B cell (primary cell): Measurements from ENCODE around the gene TMEM82.

ENCODE experiments used
- EZH2 ChIP-seq: IDR thresholded peaks from 2 replicates; pipeline ENCODE4 v1.6.1; 2012; ENCODE audit warnings: borderline replicate concordance, low read depth, mild to moderate bottlenecking, moderate library complexity, low read length; ENCODE audit not compliant: insufficient read depth, poor library complexity, severe bottlenecking
- TF ChIP-seq, protein P1 (sequence below): fragments of 200-600 bp; IDR thresholded peaks from one replicate; pipeline ENCODE4 v1.8.0; 2022; ENCODE audit warnings: antibody characterized with exemption, mild to moderate bottlenecking

DNA sequence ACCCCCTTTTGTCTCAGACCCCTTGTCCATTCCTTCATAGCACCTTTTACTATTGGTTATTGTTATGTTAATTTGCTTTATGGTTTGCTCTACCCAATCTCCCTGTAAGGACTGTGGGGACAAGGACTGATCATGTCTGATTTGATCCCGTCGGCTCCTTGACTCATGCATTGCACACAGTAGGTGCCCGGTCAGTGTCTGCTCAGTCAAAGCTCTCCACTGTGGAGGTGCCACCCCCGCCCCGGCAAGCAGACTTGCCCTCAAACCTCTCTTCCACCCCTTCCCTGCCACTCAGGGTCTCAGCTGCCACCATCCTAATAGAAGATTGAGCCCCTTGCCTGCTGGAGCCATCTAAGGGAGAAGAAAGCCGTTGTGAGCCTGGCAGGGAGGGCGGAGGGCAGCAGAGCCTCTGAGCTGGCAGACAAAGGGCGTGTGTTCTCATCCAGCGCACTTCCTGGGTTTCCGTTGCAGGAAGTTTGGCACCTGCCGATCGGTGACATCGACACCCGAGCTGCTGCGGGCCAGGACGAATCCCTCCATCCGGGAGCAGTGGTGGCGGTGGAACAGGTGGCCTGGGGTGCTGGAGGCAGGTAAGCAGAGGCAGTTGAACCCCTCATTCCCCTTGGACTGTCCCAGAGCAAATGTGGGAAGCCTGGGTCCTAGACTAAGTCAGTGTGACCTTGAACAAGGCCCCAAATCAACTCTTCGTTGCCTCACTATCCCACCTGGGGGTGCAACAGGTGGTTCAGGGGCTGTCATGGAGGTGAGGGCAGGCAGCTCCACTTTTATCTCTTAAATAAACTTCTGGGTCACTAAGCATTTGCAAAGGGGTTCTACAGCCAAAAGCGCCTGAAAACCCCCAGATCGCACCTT is 14.1 kb downstream of the TMEM82 start:
- TF ChIP-seq, protein P1, sequence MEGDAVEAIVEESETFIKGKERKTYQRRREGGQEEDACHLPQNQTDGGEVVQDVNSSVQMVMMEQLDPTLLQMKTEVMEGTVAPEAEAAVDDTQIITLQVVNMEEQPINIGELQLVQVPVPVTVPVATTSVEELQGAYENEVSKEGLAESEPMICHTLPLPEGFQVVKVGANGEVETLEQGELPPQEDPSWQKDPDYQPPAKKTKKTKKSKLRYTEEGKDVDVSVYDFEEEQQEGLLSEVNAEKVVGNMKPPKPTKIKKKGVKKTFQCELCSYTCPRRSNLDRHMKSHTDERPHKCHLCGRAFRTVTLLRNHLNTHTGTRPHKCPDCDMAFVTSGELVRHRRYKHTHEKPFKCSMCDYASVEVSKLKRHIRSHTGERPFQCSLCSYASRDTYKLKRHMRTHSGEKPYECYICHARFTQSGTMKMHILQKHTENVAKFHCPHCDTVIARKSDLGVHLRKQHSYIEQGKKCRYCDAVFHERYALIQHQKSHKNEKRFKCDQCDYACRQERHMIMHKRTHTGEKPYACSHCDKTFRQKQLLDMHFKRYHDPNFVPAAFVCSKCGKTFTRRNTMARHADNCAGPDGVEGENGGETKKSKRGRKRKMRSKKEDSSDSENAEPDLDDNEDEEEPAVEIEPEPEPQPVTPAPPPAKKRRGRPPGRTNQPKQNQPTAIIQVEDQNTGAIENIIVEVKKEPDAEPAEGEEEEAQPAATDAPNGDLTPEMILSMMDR = no peak
- no peak for TF ChIP-seq EZH2
